GM23338 (cell line): ENCODE measurements around the gene TOB2. TPM values are rescaled to one million over a fixed set of nuclear protein-coding genes. Genes with fewer than 3 reads are reported as not detected.

Experiments used
- ATAC-seq: fragments of 200-7000 bp; cut with Tn5 transposase; 3 replicates; pipeline ENCODE4 v1.9.1; 2020
- DNase-seq: peaks from one replicate; pipeline ENCODE4 v3.0.0-alpha.2; 2015; ENCODE audit warnings: low spot score
- H2AFZ ChIP-seq: fragments of 200-600 bp; sonication (generic); 2 replicates; pipeline ENCODE4 v1.8.0; 2016; ENCODE audit warnings: antibody characterized with exemption, mild to moderate bottlenecking, moderate library complexity
- H3F3A ChIP-seq: fragments of 200-600 bp; sonication (generic); replicated peaks from 2 replicates; pipeline ENCODE4 v1.8.0; 2017; ENCODE audit warnings: antibody characterized with exemption, mixed run types, low read depth
- H3K27ac ChIP-seq: fragments of 200-600 bp; sonication (generic); 2 replicates; pipeline ENCODE4 v1.6.1; 2016; ENCODE audit warnings: low read depth
- H3K27me3 ChIP-seq: fragments of 200-600 bp; sonication (generic); 2 replicates; pipeline ENCODE4 v1.8.0; 2016; ENCODE audit warnings: mild to moderate bottlenecking, mixed run types, moderate library complexity; ENCODE audit not compliant: insufficient read depth
- H3K36me3 ChIP-seq: fragments of 200-600 bp; sonication (generic); 2 replicates; pipeline ENCODE4 v1.8.0; 2016; ENCODE audit warnings: mild to moderate bottlenecking; ENCODE audit not compliant: insufficient read depth
- H3K4me1 ChIP-seq: fragments of 200-600 bp; sonication (generic); 2 replicates; pipeline ENCODE4 v1.8.0; 2016; ENCODE audit warnings: mild to moderate bottlenecking, moderate library complexity; ENCODE audit not compliant: insufficient read depth
- H3K4me2 ChIP-seq: fragments of 200-600 bp; sonication (generic); 2 replicates; pipeline ENCODE4 v1.7.1; 2017; ENCODE audit warnings: mixed run types
- H3K4me3 ChIP-seq: fragments of 200-600 bp; sonication (generic); 2 replicates; pipeline ENCODE4 v1.6.1; 2016; ENCODE audit warnings: mixed run types
- H3K79me2 ChIP-seq: fragments of 200-600 bp; sonication (generic); replicated peaks from 2 replicates; pipeline ENCODE4 v1.8.0; 2017; ENCODE audit warnings: mild to moderate bottlenecking; ENCODE audit not compliant: insufficient read depth
- H3K9me2 ChIP-seq: fragments of 200-600 bp; sonication (generic); 2 replicates; pipeline ENCODE4 v1.8.0; 2017; ENCODE audit not compliant: insufficient read depth
- H4K20me1 ChIP-seq: fragments of 200-600 bp; sonication (generic); replicated peaks from 2 replicates; pipeline ENCODE4 v1.8.0; 2017; ENCODE audit warnings: mild to moderate bottlenecking; ENCODE audit not compliant: insufficient read depth
- H3K27ac Mint-ChIP-seq: 2 replicates; pipeline ENCODE4 v1.8.0; 2020; ENCODE audit warnings: inconsistent platforms, mild to moderate bottlenecking, moderate library complexity, mixed read lengths
- H3K27me3 Mint-ChIP-seq: 3 replicates; pipeline ENCODE4 v1.8.0; 2022; ENCODE audit warnings: low read depth, mild to moderate bottlenecking, moderate library complexity, mixed read lengths, inconsistent platforms; ENCODE audit not compliant: insufficient read depth, poor library complexity
- H3K36me3 Mint-ChIP-seq: 3 replicates; pipeline ENCODE4 v1.8.0; 2021; ENCODE audit warnings: low read depth, mild to moderate bottlenecking, inconsistent platforms, moderate library complexity, mixed read lengths
- H3K4me1 Mint-ChIP-seq: 3 replicates; pipeline ENCODE4 v1.8.0; 2020; ENCODE audit warnings: mild to moderate bottlenecking, inconsistent platforms, mixed read lengths
- H3K4me3 Mint-ChIP-seq: 3 replicates; pipeline ENCODE4 v1.8.0; 2021; ENCODE audit warnings: moderate library complexity, mild to moderate bottlenecking, inconsistent platforms, mixed read lengths
- H3K9me3 Mint-ChIP-seq: 3 replicates; pipeline ENCODE4 v1.8.0; 2020; ENCODE audit warnings: moderate library complexity, mild to moderate bottlenecking, inconsistent platforms, mixed read lengths
- JUNB ChIP-seq: IDR thresholded peaks from one replicate; pipeline ENCODE4 v1.6.1; 2016; ENCODE audit warnings: antibody characterized with exemption; ENCODE audit not compliant: unreplicated experiment
- POLR2AphosphoS5 ChIP-seq: IDR thresholded peaks from 2 replicates; pipeline ENCODE4 v1.6.1; 2016; ENCODE audit warnings: antibody characterized with exemption, low read depth
- STAT1 ChIP-seq: IDR thresholded peaks from one replicate; pipeline ENCODE4 v1.6.1; 2016; ENCODE audit warnings: antibody characterized with exemption; ENCODE audit not compliant: unreplicated experiment
- ZNF331 ChIP-seq: fragments of 250-450 bp; sonication (Bioruptor Pico); IDR thresholded peaks from 2 replicates; pipeline ENCODE4 v1.5.0; 2020; ENCODE audit warnings: low read depth, mild to moderate bottlenecking, moderate library complexity
- polyA plus RNA-seq: library from polyadenylated mRNA; unstranded; fragments of >200 nt; fragmentation: Nextera tagmentation; extraction: Ambion mirVana; gene quantifications from 2 replicates; pipeline ENCODE4 v1.2.1, GENCODE V29; 2016
- total RNA-seq: library from RNA; depleted of rRNA; stranded (reverse); fragments of >200 nt; shearing (Covaris generic); gene quantifications from 2 replicates; pipeline ENCODE4 v1.2.3, GENCODE V29; 2014
- TF ChIP-seq, protein P1 (sequence below): IDR thresholded peaks from one replicate; pipeline ENCODE4 v1.6.1; 2018; ENCODE audit warnings: antibody characterized with exemption; ENCODE audit not compliant: unreplicated experiment
- TF ChIP-seq, protein P2 (sequence below), 2 experiments: fragments of 200-600 bp in 1 of 2; sonication (generic) in 1 of 2; conservative IDR thresholded peaks; 2 replicates each; pipeline versions ENCODE4 v1.5.1 to v1.6.1; 2016 to 2017; ENCODE audit warnings: antibody characterized with exemption in 2 of 2, low read depth in 2 of 2, mild to moderate bottlenecking in 2 of 2, moderate library complexity in 1 of 2

The TOB2 gene
- total and polyA plus RNA-seq, 2 experiments from 2014 or later = 27.3 to 47.2 TPM

DNA sequence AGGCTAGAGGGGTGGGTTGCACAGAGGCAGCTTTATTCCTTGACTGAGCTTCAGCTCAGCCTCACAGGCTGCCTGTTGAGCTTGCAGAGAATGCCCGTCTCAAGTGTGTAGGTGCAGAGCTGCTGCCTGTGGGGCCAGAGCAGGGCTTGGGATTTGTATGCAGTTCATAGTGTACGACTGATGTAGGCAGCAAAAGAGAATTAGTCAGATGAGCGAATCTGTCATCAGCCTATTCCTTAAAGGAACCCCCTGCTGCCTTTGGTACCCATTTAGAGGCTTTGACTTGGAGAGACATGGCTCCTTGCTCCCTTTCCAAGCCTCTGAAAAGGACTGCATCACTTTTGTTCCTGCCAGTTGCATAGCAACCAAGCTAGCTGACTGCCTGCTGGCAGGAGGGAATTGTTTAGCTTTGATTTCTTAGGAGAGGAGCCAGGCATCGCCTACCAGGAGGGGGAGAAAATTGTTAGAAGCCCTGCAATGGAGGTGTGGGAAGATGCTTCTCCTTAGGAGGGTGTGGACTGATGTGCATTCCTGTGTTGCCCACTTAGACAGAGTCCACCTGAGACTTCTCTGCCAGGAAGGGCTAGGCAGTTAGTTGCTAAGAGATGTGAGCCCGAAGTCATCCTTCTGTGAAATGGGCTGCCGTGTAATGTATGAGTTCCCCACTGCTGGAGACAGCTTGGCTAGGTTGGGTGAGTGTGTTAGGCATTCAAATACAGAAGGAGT lies 33.2 kb upstream of the TOB2 start:
- Histone ChIP-seq H3K27me3 (no peaks in the 10 kb centered on the region), H3F3A (peaks cover 25% of the 10 kb centered on the region; the same call in 1 of the 2 replicates), H3K4me3 (no peak overlapping the region), H3K79me2 (peaks cover 99% of the 10 kb centered on the region), H3K27ac (peak overlapping the region; percentile 88), H3K4me1 (peaks cover 41% of the 10 kb centered on the region), H3K9me2 (no peaks in the 10 kb centered on the region), H3K36me3 (no peaks in the 10 kb centered on the region), H3K4me2 (peak overlapping the region; percentile 41; the same call in 1 of the 2 replicates), H4K20me1 (peaks cover 41% of the 10 kb centered on the region), H2AFZ (no peak overlapping the region)
- TF ChIP-seq, protein P1, sequence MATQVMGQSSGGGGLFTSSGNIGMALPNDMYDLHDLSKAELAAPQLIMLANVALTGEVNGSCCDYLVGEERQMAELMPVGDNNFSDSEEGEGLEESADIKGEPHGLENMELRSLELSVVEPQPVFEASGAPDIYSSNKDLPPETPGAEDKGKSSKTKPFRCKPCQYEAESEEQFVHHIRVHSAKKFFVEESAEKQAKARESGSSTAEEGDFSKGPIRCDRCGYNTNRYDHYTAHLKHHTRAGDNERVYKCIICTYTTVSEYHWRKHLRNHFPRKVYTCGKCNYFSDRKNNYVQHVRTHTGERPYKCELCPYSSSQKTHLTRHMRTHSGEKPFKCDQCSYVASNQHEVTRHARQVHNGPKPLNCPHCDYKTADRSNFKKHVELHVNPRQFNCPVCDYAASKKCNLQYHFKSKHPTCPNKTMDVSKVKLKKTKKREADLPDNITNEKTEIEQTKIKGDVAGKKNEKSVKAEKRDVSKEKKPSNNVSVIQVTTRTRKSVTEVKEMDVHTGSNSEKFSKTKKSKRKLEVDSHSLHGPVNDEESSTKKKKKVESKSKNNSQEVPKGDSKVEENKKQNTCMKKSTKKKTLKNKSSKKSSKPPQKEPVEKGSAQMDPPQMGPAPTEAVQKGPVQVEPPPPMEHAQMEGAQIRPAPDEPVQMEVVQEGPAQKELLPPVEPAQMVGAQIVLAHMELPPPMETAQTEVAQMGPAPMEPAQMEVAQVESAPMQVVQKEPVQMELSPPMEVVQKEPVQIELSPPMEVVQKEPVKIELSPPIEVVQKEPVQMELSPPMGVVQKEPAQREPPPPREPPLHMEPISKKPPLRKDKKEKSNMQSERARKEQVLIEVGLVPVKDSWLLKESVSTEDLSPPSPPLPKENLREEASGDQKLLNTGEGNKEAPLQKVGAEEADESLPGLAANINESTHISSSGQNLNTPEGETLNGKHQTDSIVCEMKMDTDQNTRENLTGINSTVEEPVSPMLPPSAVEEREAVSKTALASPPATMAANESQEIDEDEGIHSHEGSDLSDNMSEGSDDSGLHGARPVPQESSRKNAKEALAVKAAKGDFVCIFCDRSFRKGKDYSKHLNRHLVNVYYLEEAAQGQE = no peak
- TF ChIP-seq, protein P2, sequence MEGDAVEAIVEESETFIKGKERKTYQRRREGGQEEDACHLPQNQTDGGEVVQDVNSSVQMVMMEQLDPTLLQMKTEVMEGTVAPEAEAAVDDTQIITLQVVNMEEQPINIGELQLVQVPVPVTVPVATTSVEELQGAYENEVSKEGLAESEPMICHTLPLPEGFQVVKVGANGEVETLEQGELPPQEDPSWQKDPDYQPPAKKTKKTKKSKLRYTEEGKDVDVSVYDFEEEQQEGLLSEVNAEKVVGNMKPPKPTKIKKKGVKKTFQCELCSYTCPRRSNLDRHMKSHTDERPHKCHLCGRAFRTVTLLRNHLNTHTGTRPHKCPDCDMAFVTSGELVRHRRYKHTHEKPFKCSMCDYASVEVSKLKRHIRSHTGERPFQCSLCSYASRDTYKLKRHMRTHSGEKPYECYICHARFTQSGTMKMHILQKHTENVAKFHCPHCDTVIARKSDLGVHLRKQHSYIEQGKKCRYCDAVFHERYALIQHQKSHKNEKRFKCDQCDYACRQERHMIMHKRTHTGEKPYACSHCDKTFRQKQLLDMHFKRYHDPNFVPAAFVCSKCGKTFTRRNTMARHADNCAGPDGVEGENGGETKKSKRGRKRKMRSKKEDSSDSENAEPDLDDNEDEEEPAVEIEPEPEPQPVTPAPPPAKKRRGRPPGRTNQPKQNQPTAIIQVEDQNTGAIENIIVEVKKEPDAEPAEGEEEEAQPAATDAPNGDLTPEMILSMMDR (conservative IDR thresholded peaks at IDR 0.05; ENCODE audit: low read depth in 2 of 2) = 0 out of 4 replicates have a peak, but pooled peaks of 1 of the 2 experiments have one; percentile 1
- TF ChIP-seq ZNF331 = no peak
- no peak overlapping the region; the same call in none of the 2 replicates for H3K27ac Mint-ChIP-seq
- no peak overlapping the region for H3K4me3 Mint-ChIP-seq
- H3K36me3 Mint-ChIP-seq = no peaks in the 10 kb centered on the region; the same call in 2 of the 3 replicates
- ATAC-seq (peak; percentile 59), DNase-seq (peak; percentile 75)
- H3K9me3 Mint-ChIP-seq = no peaks in the 10 kb centered on the region
- peaks cover 8% of the 10 kb centered on the region for H3K27me3 Mint-ChIP-seq
- peaks cover 46% of the 10 kb centered on the region for H3K4me1 Mint-ChIP-seq

DNA sequence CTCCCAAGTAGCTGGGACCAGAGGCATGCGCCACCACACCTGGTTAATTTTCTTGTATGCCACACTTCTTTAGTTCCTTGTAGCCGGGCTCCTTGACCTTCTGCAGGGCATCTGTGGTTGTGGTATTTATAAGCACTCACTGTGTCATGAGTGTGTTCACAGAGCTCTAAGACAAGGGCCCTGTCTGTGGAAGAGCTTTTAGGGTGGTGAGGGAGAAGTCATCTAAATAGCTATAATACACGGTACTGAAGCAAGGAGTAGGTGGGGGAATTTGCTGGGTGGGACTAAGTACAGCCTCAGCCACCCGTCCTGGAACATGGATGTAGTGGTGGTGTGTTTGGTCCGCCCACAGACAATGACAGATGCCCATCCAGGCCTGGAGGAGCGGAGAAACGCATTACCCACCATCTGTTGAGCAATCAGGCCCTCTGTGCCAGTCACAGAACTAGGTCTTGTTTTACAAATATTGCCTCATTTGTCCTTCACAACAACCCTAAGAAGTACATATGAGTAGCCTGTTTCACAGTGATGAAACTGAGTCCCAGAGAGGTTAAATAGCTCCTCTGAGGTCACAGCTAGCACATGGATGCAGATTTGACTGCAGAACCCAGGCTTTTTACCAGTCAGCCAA lies 32.4 kb upstream of the TOB2 start:
- Histone ChIP-seq H3K36me3 (no peaks in the 10 kb centered on the region), H3K79me2 (peaks cover 99% of the 10 kb centered on the region), H2AFZ (no peak overlapping the region), H3K27me3 (no peaks in the 10 kb centered on the region), H3K4me3 (no peak overlapping the region), H3K4me2 (no peak overlapping the region), H4K20me1 (peaks cover 35% of the 10 kb centered on the region), H3K9me2 (no peaks in the 10 kb centered on the region), H3F3A (peaks cover 22% of the 10 kb centered on the region; the same call in 1 of the 2 replicates), H3K27ac (peak overlapping the region; percentile 68), H3K4me1 (peaks cover 41% of the 10 kb centered on the region)
- H3K27me3 Mint-ChIP-seq = peaks cover 8% of the 10 kb centered on the region
- TF ChIP-seq, protein P1 = no peak
- TF ChIP-seq JUNB (no peak), STAT1 (no peak), ZNF331 (no peak), POLR2AphosphoS5 (no peak)
- TF ChIP-seq, protein P2 (conservative IDR thresholded peaks at IDR 0.05; ENCODE audit: low read depth in 2 of 2) = no peak
- DNase-seq (no peak), ATAC-seq (no peak)
- H3K4me1 Mint-ChIP-seq = peaks cover 47% of the 10 kb centered on the region
- no peaks in the 10 kb centered on the region for H3K9me3 Mint-ChIP-seq
- H3K4me3 Mint-ChIP-seq = no peak overlapping the region
- peak overlapping the region; percentile 59 for H3K27ac Mint-ChIP-seq
- no peaks in the 10 kb centered on the region; the same call in 2 of the 3 replicates for H3K36me3 Mint-ChIP-seq
